ENCODE results near the gene ATG7. TPM values are rescaled to one million over a fixed set of nuclear protein-coding genes. Genes with fewer than 3 reads are reported as not detected.

Gene ATG7
- total and polyA plus RNA-seq, 10 of the 15 experiments (the other 5 are each of a cell fraction or from before 2014, with no cell fraction given), result 13.5 to 49.5 (median 26.4) TPM

- CTCF ChIA-PET, result interaction anchor here (1.5 to 3.4 kb wide), 5 partner anchors 15 to 371 kb away, joined by 3 to 32 read pairs (median 6); partner anchors contain the start of gene VGLL4
- H4K20me1 ChIP-seq (ENCODE audit: control insufficient read depth, insufficient read depth), result no peaks in the 10 kb centered on the region
- H3K27ac ChIP-seq (ENCODE audit: control insufficient read depth, insufficient read depth), result peak overlapping the region; percentile 88
- BruUV-seq (replicated peaks), result no TSS peak
- H3K9ac ChIP-seq (ENCODE audit: control insufficient read depth, insufficient read depth, low read length), result peak overlapping the region; percentile 95
- in situ Hi-C loops (cut with MboI) (no loop called here), intact Hi-C loops (cut with micrococcal nuclease; ENCODE audit: unreplicated experiment) (no loop called here)
- SMC1A ChIA-PET (ENCODE audit: uncharacterized antibody, unreplicated experiment), result interaction anchor here (0.6 to 3.7 kb wide), 12 partner anchors 10 to 529 kb away, joined by 3 to 73 read pairs (median 4); partner anchors contain the start of gene VGLL4
- H3K4me2 ChIP-seq (ENCODE audit: control insufficient read depth, insufficient read depth), result peak overlapping the region; percentile 93
- H3K4me3 ChIP-seq, result peak overlapping the region; percentile 99
- POLR2A ChIA-PET, result interaction anchor here (1.0 to 2.2 kb wide), 5 partner anchors 15 to 371 kb away, joined by 3 to 11 read pairs (median 4); no protein-coding TSS in a partner anchor
- ATAC-seq, result peak; percentile 16
- H2AFZ ChIP-seq (ENCODE audit: control insufficient read depth, low read depth, low read length), result peak overlapping the region; percentile 78; the same call in 1 of the 2 replicates
- no peak for FAIRE-seq
- DNase-seq (ENCODE audit: low read depth, low spot score), result no peak
- peaks cover 28% of the 10 kb centered on the region for H3K79me2 ChIP-seq (ENCODE audit: control insufficient read depth, insufficient read depth, low read length)
- peaks cover 7% of the 10 kb centered on the region for H3K4me1 ChIP-seq (ENCODE audit: control insufficient read depth, insufficient read depth, low read length)
- TF ChIP-seq CHD1 (IDR thresholded peaks at IDR 0.05; ENCODE audit: low read depth, low read length) (0 out of 2 replicates have a peak, but pooled peaks have one; percentile 37), RELB (IDR thresholded peaks at IDR 0.05; ENCODE audit: low read depth) (no peak), ZBTB33 (IDR thresholded peaks at IDR 0.05) (no peak), SREBF1 (IDR thresholded peaks at IDR 0.05; ENCODE audit: low read length) (no peak), RFX5 (IDR thresholded peaks at IDR 0.05; ENCODE audit: low read depth, low read length) (no peak), CBFB (IDR thresholded peaks at IDR 0.05; ENCODE audit: low read depth) (no peak), NFIC (IDR thresholded peaks at IDR 0.05; ENCODE audit: low read depth, low read length) (0 out of 2 replicates have a peak, but pooled peaks have one; percentile 21), BHLHE40 (IDR thresholded peaks at IDR 0.05; ENCODE audit: borderline replicate concordance in 1 of 2, low read depth in 2 of 2, low read length in 1 of 2) (peak; percentile 39 to 45; a peak in 2 of 4 replicates), MTA2 (IDR thresholded peaks at IDR 0.05; ENCODE audit: low read depth) (no peak), PML (IDR thresholded peaks at IDR 0.05; ENCODE audit: low read length) (no peak)
- no peaks in the 10 kb centered on the region for H3K27me3 ChIP-seq (replicated peaks in 1 of 2; ENCODE audit: control insufficient read depth in 2 of 2, insufficient read depth in 2 of 2, low read length in 1 of 2)
- peaks cover 0 to 2% of the 10 kb centered on the region in 2 experiments; a peak in 1 of 4 replicates for H3K36me3 ChIP-seq (ENCODE audit: control insufficient read depth in 2 of 2, insufficient read depth in 2 of 2, low read length in 1 of 2)
- peaks cover 2% of the 10 kb centered on the region; the same call in 1 of the 3 replicates for H3K9me3 ChIP-seq (replicated peaks; ENCODE audit: control insufficient read depth, insufficient read depth, low read length)
- RAD21 ChIA-PET (ENCODE audit: unreplicated experiment), result interaction anchor here (1.0 to 3.7 kb wide), 5 partner anchors 15 to 345 kb away, joined by 3 to 38 read pairs (median 4); no protein-coding TSS in a partner anchor
- WGBS (ENCODE audit: insufficient coverage, insufficient replicate concordance, low lambda C conversion rate, missing lambda C conversion rate), result under 1% methylated on average over 9 of the region's 9 CpGs
Measured at GRCh38 chr3:11272906-11273574, 843 bp downstream of the ATG7 start.
